WERI-Rb-1 (cell line): ENCODE data around the gene HAS3.

ENCODE experiments used
- DNase-seq: peaks from one replicate; pipeline ENCODE4 v3.0.0-alpha.2; 2020
- H3K27ac ChIP-seq: fragments of 250-450 bp; sonication (Bioruptor Pico); 2 replicates; pipeline ENCODE4 v1.5.1; 2020; ENCODE audit warnings: mild to moderate bottlenecking, moderate library complexity
- H3K27me3 ChIP-seq: fragments of 250-450 bp; sonication (Bioruptor Pico); 2 replicates; pipeline ENCODE4 v1.5.1; 2021; ENCODE audit warnings: mild to moderate bottlenecking, low read depth, moderate library complexity; ENCODE audit not compliant: insufficient read depth, severe bottlenecking
- H3K36me3 ChIP-seq: fragments of 250-450 bp; sonication (Bioruptor Pico); 2 replicates; pipeline ENCODE4 v1.5.1; 2020; ENCODE audit warnings: mild to moderate bottlenecking, moderate library complexity
- H3K4me3 ChIP-seq: 2 replicates; pipeline ENCODE4 v1.5.1; 2011; ENCODE audit warnings: low read depth, mild to moderate bottlenecking, control low read depth, low read length
- H3K9me3 ChIP-seq: fragments of 250-450 bp; sonication (Bioruptor Pico); 2 replicates; pipeline ENCODE4 v1.5.1; 2021; ENCODE audit warnings: mild to moderate bottlenecking, moderate library complexity; ENCODE audit not compliant: severe bottlenecking
- CTCF ChIP-seq: IDR thresholded peaks from 2 replicates; pipeline ENCODE4 v1.5.1; 2011; ENCODE audit warnings: low read depth, mild to moderate bottlenecking, control low read depth, inconsistent platforms, low read length

The HAS3 gene

GRCh38 chr16:69115361-69115760 lies 9.9 kb downstream of the HAS3 start:
- H3K4me3 ChIP-seq: no peak overlapping the region
- H3K36me3 ChIP-seq: peaks cover 57% of the 10 kb centered on the region
- no peak for TF ChIP-seq CTCF
- no peak overlapping the region for H3K27ac ChIP-seq
- H3K27me3 ChIP-seq: no peaks in the 10 kb centered on the region
- H3K9me3 ChIP-seq: no peaks in the 10 kb centered on the region
- no peak for DNase-seq

GRCh38 chr16:69115837-69116236 lies 10.4 kb downstream of the HAS3 start:
- no peak overlapping the region for H3K27ac ChIP-seq
- H3K4me3 ChIP-seq: no peak overlapping the region
- H3K36me3 ChIP-seq: peaks cover 62% of the 10 kb centered on the region
- H3K27me3 ChIP-seq: no peaks in the 10 kb centered on the region
- no peaks in the 10 kb centered on the region for H3K9me3 ChIP-seq
- DNase-seq: no peak
- TF ChIP-seq CTCF: no peak

- Histone ChIP-seq H3K27ac (no peak overlapping the region), H3K36me3 (peaks cover 67% of the 10 kb centered on the region), H3K27me3 (no peaks in the 10 kb centered on the region), H3K9me3 (no peaks in the 10 kb centered on the region), H3K4me3 (no peak overlapping the region)
- DNase-seq: no peak
- TF ChIP-seq CTCF: no peak
Observed at GRCh38 chr16:69116256-69116875, 10.9 kb downstream of the HAS3 start.

- no peak for DNase-seq
- H3K9me3 ChIP-seq: no peaks in the 10 kb centered on the region
- H3K36me3 ChIP-seq: peaks cover 68% of the 10 kb centered on the region
- no peak overlapping the region for H3K27ac ChIP-seq
- H3K4me3 ChIP-seq: no peak overlapping the region
- no peak for TF ChIP-seq CTCF
- no peaks in the 10 kb centered on the region for H3K27me3 ChIP-seq
Observed at GRCh38 chr16:69116906-69117305, 11.5 kb downstream of the HAS3 start.

- Histone ChIP-seq H3K27me3 (no peaks in the 10 kb centered on the region), H3K27ac (no peak overlapping the region), H3K4me3 (no peak overlapping the region), H3K9me3 (no peaks in the 10 kb centered on the region), H3K36me3 (peaks cover 60% of the 10 kb centered on the region)
- TF ChIP-seq CTCF: no peak
- DNase-seq: no peak
Observed at GRCh38 chr16:69118468-69118867, 13.0 kb downstream of the HAS3 start.

- H3K36me3 ChIP-seq: peaks cover 59% of the 10 kb centered on the region
- no peaks in the 10 kb centered on the region for H3K9me3 ChIP-seq
- no peak overlapping the region for H3K27ac ChIP-seq
Observed at GRCh38 chr16:69118994-69119393, 13.5 kb downstream of the HAS3 start.

More at GRCh38 chr16:69118994-69119393, 13.5 kb downstream of the HAS3 start:
- Histone ChIP-seq H3K4me3 (no peak overlapping the region), H3K27me3 (no peaks in the 10 kb centered on the region)
- no peak for DNase-seq
- no peak for TF ChIP-seq CTCF
